HG02970 (cell line): ENCODE results near the gene CHD9.

Experiments used
- ATAC-seq: cut with Tn5 transposase; IDR thresholded peaks from one replicate; pipeline ENCODE4 v1.9.1; 2021; ENCODE audit warnings: mild to moderate bottlenecking, moderate library complexity, moderate number of reproducible peaks; ENCODE audit not compliant: unreplicated experiment, low FRiP score

Gene CHD9

DNA sequence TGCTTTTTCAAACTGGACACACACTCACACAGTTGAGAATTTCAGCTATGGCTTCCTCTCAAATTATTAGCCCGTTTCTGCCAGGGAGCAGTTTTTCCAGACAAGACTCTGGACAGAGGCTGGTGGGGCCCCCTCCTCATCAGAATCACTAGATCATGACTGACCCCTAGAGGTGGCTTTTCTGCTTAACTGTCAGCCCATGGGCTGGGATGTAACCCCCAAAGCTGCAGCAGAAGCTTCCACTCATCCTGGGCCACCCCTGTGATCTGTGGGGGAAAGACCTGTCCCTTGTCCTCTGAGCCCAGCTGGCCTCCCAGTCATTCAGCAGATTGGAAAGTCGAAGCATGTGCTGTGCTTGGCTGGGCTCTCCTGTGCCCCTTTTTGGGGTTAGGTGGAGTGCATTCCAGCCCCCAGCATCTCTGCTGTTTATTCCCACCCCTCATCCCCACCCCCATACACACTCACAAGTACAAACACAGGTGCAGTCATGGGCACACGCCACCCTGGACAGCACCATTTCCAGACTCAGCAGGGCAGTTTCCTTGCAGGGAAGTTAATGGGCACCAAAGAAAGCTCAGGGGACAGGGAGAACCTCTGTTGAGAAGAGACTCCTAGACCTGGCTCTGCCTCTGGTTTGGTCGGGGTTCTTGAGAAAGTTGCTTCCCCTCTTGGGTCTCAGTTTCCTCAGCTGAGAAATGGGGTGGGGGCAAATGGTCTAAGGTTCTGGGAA is 301.9 kb downstream of the CHD9 start:
- no peak for ATAC-seq

DNA sequence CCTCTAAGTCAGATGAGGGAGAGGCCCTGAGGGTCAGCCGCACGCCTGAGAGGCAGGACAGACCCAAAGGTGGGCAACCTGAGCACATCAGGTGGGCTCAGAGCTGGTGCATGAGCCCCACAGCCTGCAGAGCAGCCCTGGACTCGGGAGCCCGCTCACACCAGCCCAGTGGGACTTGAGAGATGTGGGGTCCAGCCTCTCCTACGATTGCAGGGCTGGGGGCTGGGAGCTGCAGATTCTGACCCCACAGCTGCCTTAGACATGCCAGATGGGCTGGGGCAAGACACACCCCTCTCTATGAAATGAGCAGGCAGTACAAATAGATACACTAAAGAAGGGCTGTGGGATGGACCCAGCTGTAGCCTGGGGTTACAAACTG is 302.4 kb downstream of the CHD9 start:
- no peak for ATAC-seq

DNA sequence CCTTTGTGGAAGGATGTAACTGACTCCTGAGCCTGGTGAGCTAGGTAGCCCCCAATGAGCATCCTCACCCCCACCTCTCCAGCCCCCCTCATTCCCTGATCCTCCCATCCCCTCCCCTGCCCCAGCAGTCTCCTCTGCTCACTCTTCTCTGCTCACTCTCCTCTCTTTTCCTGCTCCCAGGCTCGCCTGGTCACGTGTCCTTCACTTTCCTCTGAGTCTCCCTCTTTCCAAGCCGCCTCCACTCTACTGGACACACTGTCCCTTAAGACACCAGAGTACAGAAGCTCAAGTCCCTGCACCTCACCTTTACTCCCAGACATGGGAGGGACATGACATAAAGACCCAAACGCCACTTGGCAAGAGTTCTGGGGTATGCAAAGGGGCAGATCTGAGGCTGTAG is 303.2 kb downstream of the CHD9 start:
- ATAC-seq = no peak

DNA sequence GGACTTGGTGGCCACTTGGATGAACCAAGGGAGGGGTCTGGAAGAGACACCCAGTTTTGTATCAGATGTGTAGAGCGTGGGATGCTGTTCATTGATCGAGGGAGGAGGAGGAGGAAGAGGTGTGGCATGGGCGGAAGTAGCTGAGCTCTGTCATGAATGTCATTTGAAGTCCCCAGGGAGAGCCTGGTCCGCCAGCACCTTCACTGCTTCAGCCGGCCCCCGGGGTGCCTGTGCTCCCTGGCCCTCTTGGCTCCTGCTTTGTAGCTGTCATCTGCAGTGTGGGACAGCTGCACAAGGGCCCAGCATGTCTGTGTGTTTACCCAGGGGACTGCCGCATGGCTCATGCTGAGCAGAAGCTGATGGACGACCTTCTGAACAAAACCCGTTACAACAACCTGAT is 304.1 kb downstream of the CHD9 start:
- ATAC-seq = no peak

DNA sequence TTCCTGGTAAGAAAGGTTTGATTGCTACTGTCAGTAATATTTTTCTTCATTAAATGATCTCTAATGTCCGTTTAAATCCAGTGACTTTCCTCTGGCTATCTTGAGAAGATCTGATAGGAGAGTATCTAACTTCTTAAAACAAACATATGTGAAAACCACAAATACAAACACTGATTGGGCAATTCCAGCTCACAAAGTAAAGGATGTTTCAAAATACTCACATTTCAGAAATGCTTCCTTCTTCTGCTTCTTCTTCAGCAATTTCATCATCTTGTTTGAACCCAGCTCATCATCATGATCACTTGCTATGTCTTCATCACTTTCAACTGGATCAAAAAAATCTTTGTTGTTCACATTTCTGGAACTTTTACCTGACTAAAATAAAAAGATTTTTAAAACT is 315.1 kb downstream of the CHD9 start:
- ATAC-seq = no peak

DNA sequence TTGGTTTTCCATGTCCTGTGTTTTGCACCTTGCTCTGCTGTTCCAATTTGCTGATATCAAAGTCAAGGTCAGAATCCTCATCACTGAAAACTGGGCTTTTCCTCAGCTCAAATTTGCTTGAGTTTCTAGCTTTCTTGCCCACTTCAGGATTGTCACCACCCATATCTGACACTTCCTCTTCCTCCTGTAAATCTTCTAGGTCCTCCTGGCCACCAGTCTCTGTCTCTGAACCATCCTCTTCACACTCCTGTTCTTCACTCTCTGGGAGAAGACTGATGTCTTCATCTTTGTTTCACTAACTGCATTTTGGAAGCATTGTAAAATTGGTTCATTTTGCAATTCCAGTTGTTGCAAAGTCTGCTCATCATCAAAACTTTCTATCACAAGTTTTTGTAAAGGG is 316.0 kb downstream of the CHD9 start:
- ATAC-seq = no peak

DNA sequence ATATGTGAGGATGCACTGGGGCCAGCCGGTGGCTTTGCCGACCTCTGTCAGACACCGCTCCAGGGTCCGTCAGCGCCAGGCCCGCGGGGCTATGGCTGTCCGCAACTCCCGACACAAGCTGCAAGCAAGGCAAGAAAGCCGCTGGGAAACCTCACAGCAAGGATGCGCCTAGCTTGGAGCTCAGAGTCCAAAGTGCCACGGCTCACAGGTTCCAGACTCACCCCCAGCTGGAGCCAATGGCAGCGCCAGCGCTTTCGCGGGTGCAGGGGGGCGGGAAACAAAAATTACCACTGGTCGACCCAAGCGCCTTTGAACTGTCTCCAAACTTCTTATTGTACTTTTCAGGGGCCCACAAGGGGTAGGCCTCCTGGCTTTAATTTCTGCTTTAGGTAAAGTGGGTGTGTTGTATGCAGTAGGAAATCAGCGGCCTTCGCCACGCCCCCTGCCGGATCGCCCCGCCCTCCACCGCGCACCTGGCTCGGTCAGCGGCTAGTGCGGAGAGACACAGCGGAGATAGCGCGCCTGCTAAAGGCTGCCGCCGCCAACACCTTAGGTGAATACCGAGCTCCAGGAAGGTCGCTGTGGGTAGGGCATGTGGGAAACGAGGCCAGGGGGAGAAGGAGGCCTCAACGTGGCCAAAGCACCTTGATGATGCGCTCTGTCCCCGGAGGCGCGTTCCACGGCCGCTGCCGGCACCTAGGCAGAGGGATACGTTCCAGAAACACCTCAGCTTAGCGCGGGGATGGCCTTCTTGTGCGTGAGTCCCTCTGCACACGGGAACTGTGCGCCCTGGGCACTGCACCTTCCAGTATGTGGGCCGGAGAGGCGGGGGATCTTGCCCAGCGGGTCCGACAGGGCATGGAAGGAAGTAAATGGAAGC is 318.4 kb downstream of the CHD9 start:
- no peak for ATAC-seq

DNA sequence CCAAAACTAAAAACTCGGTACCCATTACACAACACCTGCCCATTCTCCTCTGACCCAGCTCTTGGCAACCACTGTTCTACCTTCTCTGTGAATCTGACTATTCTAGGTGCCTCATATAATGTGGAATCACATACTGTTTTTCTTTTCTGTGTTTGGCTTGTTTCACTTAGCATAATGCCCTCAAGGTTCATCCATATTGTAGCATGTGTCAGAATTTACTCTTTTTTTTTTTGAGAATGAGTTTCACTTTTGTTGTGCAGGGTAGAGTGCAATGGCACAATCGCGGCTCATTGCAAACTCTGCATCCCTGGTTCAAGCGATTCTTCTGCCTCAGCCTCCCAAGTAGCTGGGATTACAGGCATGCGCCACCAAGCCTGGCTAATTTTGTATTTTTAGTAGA is 320.0 kb downstream of the CHD9 start:
- ATAC-seq = no peak

DNA sequence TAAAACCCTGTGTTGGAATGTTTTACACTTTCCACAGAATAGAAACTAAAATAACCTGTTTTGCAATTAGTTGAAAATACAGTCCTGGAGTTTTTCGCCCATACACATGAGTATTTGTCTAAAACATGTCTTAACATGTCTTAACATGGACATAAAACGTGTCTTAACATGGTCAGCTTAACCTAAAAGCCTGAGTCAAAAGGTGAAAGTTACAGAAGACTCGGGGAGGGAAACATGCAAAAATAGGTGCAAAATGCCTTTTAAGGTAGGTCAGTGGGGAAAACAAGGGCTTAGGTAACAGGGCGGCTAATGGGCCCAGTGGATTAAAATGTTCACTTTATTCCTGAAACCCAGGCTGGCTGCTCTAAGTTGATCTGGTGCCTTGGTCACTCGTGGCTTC is 323.3 kb downstream of the CHD9 start:
- no peak for ATAC-seq
